Ishikawa (cell line): ENCODE data around the gene SLC2A3.
A peak's percentile ranks its signal among the peaks of the same experiment; 100 is the strongest.

Experiments
- CEBPB ChIP-seq: IDR thresholded peaks from 2 replicates; pipeline ENCODE4 v1.6.1; 2012
- CREB1 ChIP-seq: IDR thresholded peaks from 2 replicates; pipeline ENCODE4 v1.6.1; 2012; ENCODE audit warnings: low read depth
- EGR1 ChIP-seq: IDR thresholded peaks from 2 replicates; pipeline ENCODE4 v1.6.1; 2012
- EP300 ChIP-seq: IDR thresholded peaks from 2 replicates; pipeline ENCODE4 v1.6.1; 2012; ENCODE audit warnings: borderline replicate concordance
- FOXM1 ChIP-seq: IDR thresholded peaks from 2 replicates; pipeline ENCODE4 v1.6.1; 2012; ENCODE audit warnings: low read depth, borderline replicate concordance
- MAX ChIP-seq: IDR thresholded peaks from 2 replicates; pipeline ENCODE4 v1.6.1; 2012
- NFIC ChIP-seq: IDR thresholded peaks from 2 replicates; pipeline ENCODE4 v1.6.1; 2012
- RAD21 ChIP-seq: IDR thresholded peaks from 2 replicates; pipeline ENCODE4 v1.6.1; 2012; ENCODE audit warnings: low read depth
- REST ChIP-seq: IDR thresholded peaks from 2 replicates; pipeline ENCODE4 v1.6.1; 2012; ENCODE audit warnings: low read depth, mild to moderate bottlenecking
- TAF1 ChIP-seq: IDR thresholded peaks from 2 replicates; pipeline ENCODE4 v1.6.1; 2012; ENCODE audit warnings: low read depth, mild to moderate bottlenecking
- TCF12 ChIP-seq: IDR thresholded peaks from 2 replicates; pipeline ENCODE4 v1.6.1; 2012; ENCODE audit warnings: low read depth
- TEAD4 ChIP-seq: IDR thresholded peaks from 2 replicates; pipeline ENCODE4 v1.6.1; 2012
- USF1 ChIP-seq: IDR thresholded peaks from 2 replicates; pipeline ENCODE4 v1.6.1; 2012
- YY1 ChIP-seq: IDR thresholded peaks from 2 replicates; pipeline ENCODE4 v1.6.1; 2012; ENCODE audit warnings: low read depth
- ZBTB7A ChIP-seq: IDR thresholded peaks from 2 replicates; pipeline ENCODE4 v1.6.1; 2012; ENCODE audit warnings: low read depth

SLC2A3 gene

DNA sequence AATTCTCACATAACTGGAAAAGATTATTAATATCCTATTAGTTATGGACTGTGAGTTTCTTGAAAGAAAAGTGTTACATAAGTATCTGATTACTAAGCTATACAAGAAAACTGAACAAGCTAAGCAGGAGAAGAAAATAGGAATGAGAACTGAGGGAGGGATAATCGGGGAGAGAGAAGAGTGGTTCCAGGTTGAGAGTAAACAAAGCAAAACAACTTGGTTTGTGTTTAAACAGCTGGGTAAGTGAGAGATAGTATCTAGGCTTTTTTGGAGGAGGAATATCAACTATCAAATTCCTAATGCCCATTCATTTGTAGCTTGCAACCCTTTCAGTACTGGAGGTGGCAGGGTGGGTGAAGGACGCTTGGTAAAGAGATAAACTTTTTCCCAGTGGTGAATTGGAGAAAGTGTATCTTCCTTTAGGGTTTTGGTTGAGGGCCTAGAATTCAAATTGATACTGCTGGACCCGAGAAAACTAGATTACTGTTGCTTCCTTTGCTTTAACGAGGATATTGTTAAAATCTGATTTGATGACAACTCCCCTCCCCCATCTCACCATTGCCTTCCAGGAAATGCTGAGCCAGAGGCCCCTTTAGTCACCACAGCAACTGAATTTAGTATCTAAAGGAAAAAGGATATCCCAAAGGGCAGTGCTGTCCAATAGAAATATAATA is 2.0 kb upstream of the SLC2A3 start:
- TF ChIP-seq NFIC, result no peak
- TF ChIP-seq YY1, result no peak
- no peak for TF ChIP-seq TEAD4

DNA sequence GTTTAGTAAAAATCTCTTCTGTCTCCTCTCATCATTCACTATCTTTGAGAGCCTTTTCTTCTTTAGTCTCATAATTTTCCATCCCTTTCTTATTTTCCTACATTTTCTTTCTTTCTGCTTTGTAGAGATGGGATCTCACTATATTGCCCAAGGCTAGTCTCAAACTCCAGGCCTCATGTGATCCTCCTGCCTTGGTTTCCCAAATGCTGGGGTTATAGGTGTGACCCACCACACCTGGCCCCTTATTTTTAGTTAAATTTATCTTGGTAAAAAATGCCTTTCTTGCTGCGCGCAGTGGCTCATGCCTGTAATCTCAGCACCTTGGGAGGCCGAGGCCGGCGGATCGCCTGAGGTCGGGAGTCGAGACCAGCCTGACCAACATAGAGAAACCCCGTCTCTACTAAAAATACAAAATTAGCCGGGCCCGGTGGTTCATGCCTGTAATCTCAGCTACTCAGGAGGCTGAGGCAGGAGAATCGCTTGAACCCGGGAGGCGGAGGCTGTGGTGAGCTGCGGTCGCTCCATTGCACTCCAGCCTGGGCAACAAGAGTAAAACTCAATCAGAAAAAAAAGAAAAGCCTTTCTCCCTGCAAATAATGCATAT is 996 bp downstream of the SLC2A3 start:
- TF ChIP-seq REST (no peak), TAF1 (no peak), YY1 (no peak), TCF12 (no peak), NFIC (no peak), CEBPB (no peak), ZBTB7A (no peak), EGR1 (no peak), MAX (no peak), EP300 (no peak), CREB1 (no peak), FOXM1 (no peak), RAD21 (no peak), USF1 (no peak)

- no peak for TF ChIP-seq NFIC
- TF ChIP-seq YY1, result no peak
- TF ChIP-seq USF1, result no peak
- TF ChIP-seq ZBTB7A, result no peak
- TF ChIP-seq REST, result no peak
- TF ChIP-seq EGR1, result no peak
- no peak for TF ChIP-seq CREB1
Observed at GRCh38 chr12:7934091-7934888, 1.7 kb downstream of the SLC2A3 start.

- TF ChIP-seq RAD21 (peak; percentile 67), CREB1 (no peak)
Observed at GRCh38 chr12:7933255-7933726, 2.7 kb downstream of the SLC2A3 start.

- TF ChIP-seq REST, result peak; percentile 71
Observed at GRCh38 chr12:7932599-7933240, 3.3 kb downstream of the SLC2A3 start.
